Hepatocyte (in vitro differentiated cells): ENCODE measurements around the gene ZNF804A. TPM values are rescaled to one million over a fixed set of nuclear protein-coding genes. Genes with fewer than 3 reads are reported as not detected.

ENCODE experiments used
- DNase-seq: peaks from one replicate; pipeline ENCODE4 v3.0.0-alpha.2; 2016; ENCODE audit warnings: low spot score
- H2AFZ ChIP-seq: fragments of 200-600 bp; sonication (generic); 2 replicates; pipeline ENCODE4 v1.6.0; 2016; ENCODE audit warnings: antibody characterized with exemption, mild to moderate bottlenecking
- H3K27ac ChIP-seq: fragments of 200-600 bp; sonication (generic); 2 replicates; pipeline ENCODE4 v1.5.1; 2016; ENCODE audit warnings: mild to moderate bottlenecking
- H3K27me3 ChIP-seq: fragments of 200-600 bp; sonication (generic); 2 replicates; pipeline ENCODE4 v1.6.1; 2016
- H3K36me3 ChIP-seq: fragments of 200-600 bp; sonication (generic); replicated peaks from 2 replicates; pipeline ENCODE4 v1.5.1; 2016; ENCODE audit warnings: low read depth; ENCODE audit not compliant: insufficient read depth
- H3K4me1 ChIP-seq: fragments of 200-600 bp; sonication (generic); 2 replicates; pipeline ENCODE4 v1.5.1; 2016; ENCODE audit warnings: mild to moderate bottlenecking, moderate library complexity; ENCODE audit not compliant: insufficient read depth
- H3K4me2 ChIP-seq: fragments of 200-600 bp; sonication (generic); 2 replicates; pipeline ENCODE4 v1.6.0; 2016
- H3K4me3 ChIP-seq: fragments of 200-600 bp; sonication (generic); 2 replicates; pipeline ENCODE4 v1.5.1; 2016; ENCODE audit warnings: mild to moderate bottlenecking
- H3K79me2 ChIP-seq: fragments of 200-600 bp; sonication (generic); 2 replicates; pipeline ENCODE4 v1.6.0; 2017; ENCODE audit warnings: mild to moderate bottlenecking
- H3K9me2 ChIP-seq: fragments of 200-600 bp; sonication (generic); replicated peaks from 2 replicates; pipeline ENCODE4 v1.6.0; 2017; ENCODE audit warnings: mild to moderate bottlenecking; ENCODE audit not compliant: insufficient read depth
- H3K9me3 ChIP-seq: fragments of 200-600 bp; sonication (generic); 2 replicates; pipeline ENCODE4 v1.5.1; 2016; ENCODE audit warnings: low read depth, mild to moderate bottlenecking
- H4K20me1 ChIP-seq: fragments of 200-600 bp; sonication (generic); 2 replicates; pipeline ENCODE4 v1.6.0; 2016; ENCODE audit warnings: mild to moderate bottlenecking; ENCODE audit not compliant: insufficient read depth, poor library complexity, severe bottlenecking
- EZH2 ChIP-seq: fragments of 200-600 bp; sonication (generic); IDR thresholded peaks from 2 replicates; pipeline ENCODE4 v1.6.1; 2016; ENCODE audit warnings: antibody characterized with exemption, mild to moderate bottlenecking, borderline replicate concordance
- EZH2phosphoT487 ChIP-seq: fragments of 200-600 bp; sonication (generic); IDR thresholded peaks from one replicate; pipeline ENCODE4 v1.6.1; 2018; ENCODE audit warnings: antibody characterized with exemption, mild to moderate bottlenecking, low read depth, moderate library complexity; ENCODE audit not compliant: unreplicated experiment, severe bottlenecking
- WGBS: methylation state at CpG from one replicate; pipeline ENCODE4 v1.1.6; 2016; ENCODE audit warnings: low lambda C conversion rate; ENCODE audit errors: missing lambda C conversion rate; 5-methylcytosine and 5-hydroxymethylcytosine counted together
- polyA plus RNA-seq: library from polyadenylated mRNA; unstranded; fragments of >200 nt; fragmentation: Nextera tagmentation; extraction: Ambion mirVana; gene quantifications from 2 replicates; pipeline ENCODE4 v1.2.1, GENCODE V29; 2016
- total RNA-seq: library from RNA; depleted of rRNA; stranded (reverse); fragments of >200 nt; gene quantifications from 2 replicates; pipeline ENCODE4 v1.2.3, GENCODE V29; 2014
- TF ChIP-seq, protein P1 (sequence below): fragments of 200-600 bp; sonication (generic); IDR thresholded peaks from 2 replicates; pipeline ENCODE4 v1.5.1; 2016; ENCODE audit warnings: antibody characterized with exemption, mild to moderate bottlenecking; ENCODE audit not compliant: poor library complexity

Gene ZNF804A
- total and polyA plus RNA-seq, 2 experiments from 2014 or later: 1.7 to 2.3 TPM

DNA sequence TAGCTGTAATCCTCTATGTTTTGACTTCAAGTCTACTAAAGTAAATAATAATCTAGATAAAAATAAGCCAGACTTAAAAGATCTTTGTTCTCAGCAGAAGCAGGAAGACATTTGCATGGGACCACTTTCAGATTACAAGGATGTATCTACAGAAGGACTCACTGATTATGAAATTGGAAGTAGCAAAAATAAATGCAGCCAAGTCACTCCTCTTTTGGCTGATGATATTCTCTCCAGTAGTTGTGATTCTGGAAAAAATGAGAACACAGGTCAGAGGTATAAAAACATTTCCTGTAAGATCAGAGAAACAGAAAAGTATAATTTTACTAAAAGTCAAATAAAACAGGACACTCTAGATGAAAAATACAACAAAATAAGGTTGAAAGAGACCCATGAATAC lies 338.4 kb downstream of the ZNF804A start:
- H3K4me3 ChIP-seq: no peak overlapping the region
- no peak overlapping the region for H3K27ac ChIP-seq
- no peak overlapping the region for H2AFZ ChIP-seq
- no peaks in the 10 kb centered on the region for H3K36me3 ChIP-seq
- H3K79me2 ChIP-seq: no peaks in the 10 kb centered on the region
- no peaks in the 10 kb centered on the region for H3K4me1 ChIP-seq
- no peaks in the 10 kb centered on the region for H3K27me3 ChIP-seq
- TF ChIP-seq, protein P1, sequence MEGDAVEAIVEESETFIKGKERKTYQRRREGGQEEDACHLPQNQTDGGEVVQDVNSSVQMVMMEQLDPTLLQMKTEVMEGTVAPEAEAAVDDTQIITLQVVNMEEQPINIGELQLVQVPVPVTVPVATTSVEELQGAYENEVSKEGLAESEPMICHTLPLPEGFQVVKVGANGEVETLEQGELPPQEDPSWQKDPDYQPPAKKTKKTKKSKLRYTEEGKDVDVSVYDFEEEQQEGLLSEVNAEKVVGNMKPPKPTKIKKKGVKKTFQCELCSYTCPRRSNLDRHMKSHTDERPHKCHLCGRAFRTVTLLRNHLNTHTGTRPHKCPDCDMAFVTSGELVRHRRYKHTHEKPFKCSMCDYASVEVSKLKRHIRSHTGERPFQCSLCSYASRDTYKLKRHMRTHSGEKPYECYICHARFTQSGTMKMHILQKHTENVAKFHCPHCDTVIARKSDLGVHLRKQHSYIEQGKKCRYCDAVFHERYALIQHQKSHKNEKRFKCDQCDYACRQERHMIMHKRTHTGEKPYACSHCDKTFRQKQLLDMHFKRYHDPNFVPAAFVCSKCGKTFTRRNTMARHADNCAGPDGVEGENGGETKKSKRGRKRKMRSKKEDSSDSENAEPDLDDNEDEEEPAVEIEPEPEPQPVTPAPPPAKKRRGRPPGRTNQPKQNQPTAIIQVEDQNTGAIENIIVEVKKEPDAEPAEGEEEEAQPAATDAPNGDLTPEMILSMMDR: no peak
- TF ChIP-seq EZH2phosphoT487: no peak
- TF ChIP-seq EZH2: no peak
- no peaks in the 10 kb centered on the region for H4K20me1 ChIP-seq
- DNase-seq: no peak
- no peaks in the 10 kb centered on the region for H3K9me3 ChIP-seq
- H3K9me2 ChIP-seq: no peaks in the 10 kb centered on the region
- no peak overlapping the region for H3K4me2 ChIP-seq

DNA sequence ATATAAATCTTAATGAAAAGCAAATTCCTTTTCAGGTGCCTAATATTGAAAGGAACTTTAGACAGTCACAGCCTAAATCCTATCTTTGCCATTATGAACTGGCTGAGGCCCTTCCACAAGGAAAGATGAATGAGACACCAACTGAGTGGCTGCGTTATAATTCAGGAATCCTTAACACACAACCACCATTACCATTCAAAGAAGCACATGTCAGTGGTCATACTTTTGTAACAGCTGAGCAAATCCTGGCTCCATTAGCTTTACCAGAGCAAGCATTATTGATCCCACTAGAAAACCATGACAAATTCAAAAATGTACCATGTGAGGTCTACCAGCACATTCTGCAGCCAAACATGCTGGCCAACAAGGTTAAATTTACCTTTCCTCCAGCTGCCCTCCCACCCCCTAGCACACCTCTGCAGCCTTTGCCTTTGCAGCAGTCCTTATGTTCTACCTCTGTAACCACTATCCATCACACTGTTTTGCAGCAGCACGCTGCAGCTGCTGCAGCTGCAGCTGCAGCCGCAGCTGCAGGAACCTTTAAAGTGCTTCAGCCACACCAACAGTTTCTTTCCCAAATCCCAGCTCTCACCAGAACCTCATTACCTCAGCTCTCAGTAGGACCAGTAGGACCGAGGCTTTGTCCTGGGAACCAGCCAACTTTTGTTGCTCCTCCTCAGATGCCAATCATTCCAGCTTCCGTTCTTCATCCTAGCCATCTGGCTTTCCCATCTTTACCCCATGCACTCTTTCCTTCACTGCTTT lies 340.1 kb downstream of the ZNF804A start:
- H3K4me1 ChIP-seq: no peaks in the 10 kb centered on the region
- no peaks in the 10 kb centered on the region for H3K79me2 ChIP-seq
- TF ChIP-seq EZH2phosphoT487: no peak
- no peak for TF ChIP-seq EZH2
- TF ChIP-seq, protein P1: no peak
- H3K4me2 ChIP-seq: no peak overlapping the region
- H4K20me1 ChIP-seq: no peaks in the 10 kb centered on the region
- no peak overlapping the region for H3K27ac ChIP-seq
- H3K36me3 ChIP-seq: no peaks in the 10 kb centered on the region
- H3K27me3 ChIP-seq: no peaks in the 10 kb centered on the region
- no peaks in the 10 kb centered on the region for H3K9me2 ChIP-seq
- H3K9me3 ChIP-seq: no peaks in the 10 kb centered on the region
- no peak overlapping the region for H3K4me3 ChIP-seq
- 84% methylated on average over 5 of the region's 5 CpGs for WGBS
- H2AFZ ChIP-seq: no peak overlapping the region
- DNase-seq: no peak

DNA sequence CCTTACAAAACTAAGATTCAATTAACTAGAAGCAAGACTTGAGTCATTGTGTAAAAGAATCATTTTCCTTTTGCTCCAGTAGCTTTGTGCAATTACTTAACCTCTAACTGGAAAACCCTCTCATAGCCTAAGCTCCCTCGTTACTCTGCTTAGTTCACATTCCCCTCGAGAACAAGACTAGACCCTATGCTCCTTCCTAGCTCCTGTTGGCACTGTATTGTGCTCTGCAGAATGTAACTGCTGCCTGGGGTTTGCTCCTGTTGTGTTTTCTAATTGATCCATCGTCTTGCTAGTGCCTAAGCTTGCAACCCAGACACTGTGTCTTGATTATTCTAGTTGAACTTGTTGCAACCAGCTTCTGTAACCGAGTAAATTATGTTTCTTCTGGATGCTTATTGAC lies 347.0 kb downstream of the ZNF804A start:
- TF ChIP-seq, protein P1: no peak
- TF ChIP-seq EZH2: no peak
- TF ChIP-seq EZH2phosphoT487: no peak
- no peaks in the 10 kb centered on the region for H3K79me2 ChIP-seq
- no peak overlapping the region for H2AFZ ChIP-seq
- 63% methylated on average over 4 of the region's 4 CpGs for WGBS
- H3K9me3 ChIP-seq: no peaks in the 10 kb centered on the region
- no peak overlapping the region for H3K27ac ChIP-seq
- H3K4me3 ChIP-seq: no peak overlapping the region
- DNase-seq: no peak
- no peak overlapping the region for H3K4me2 ChIP-seq
- H4K20me1 ChIP-seq: no peaks in the 10 kb centered on the region
- H3K9me2 ChIP-seq: no peaks in the 10 kb centered on the region
- no peaks in the 10 kb centered on the region for H3K27me3 ChIP-seq
- no peaks in the 10 kb centered on the region for H3K36me3 ChIP-seq
- H3K4me1 ChIP-seq: no peaks in the 10 kb centered on the region

DNA sequence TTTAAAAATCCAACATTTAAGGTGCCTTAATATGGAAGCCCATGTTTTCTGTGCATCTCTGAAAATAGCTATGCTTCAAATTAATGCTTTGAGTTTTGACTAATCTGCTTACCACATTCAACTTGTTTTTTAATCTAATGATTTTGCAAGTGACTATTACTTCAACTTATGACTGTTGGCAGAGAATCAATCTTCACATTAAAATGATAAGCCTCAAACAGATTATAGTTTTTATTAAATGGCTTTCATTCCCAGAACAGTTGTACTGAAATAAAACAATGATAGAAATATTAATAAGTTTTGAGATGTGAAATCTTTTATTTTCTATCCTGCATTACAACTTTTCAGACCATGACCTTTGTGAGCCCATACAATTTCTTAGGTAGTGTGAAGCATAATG lies 347.5 kb downstream of the ZNF804A start:
- DNase-seq: no peak
- Histone ChIP-seq H3K36me3 (no peaks in the 10 kb centered on the region), H3K9me3 (no peaks in the 10 kb centered on the region), H3K79me2 (no peaks in the 10 kb centered on the region), H3K4me3 (no peak overlapping the region), H3K27ac (no peak overlapping the region), H3K27me3 (no peaks in the 10 kb centered on the region), H3K4me1 (no peaks in the 10 kb centered on the region), H3K9me2 (no peaks in the 10 kb centered on the region), H3K4me2 (no peak overlapping the region), H2AFZ (no peak overlapping the region), H4K20me1 (no peaks in the 10 kb centered on the region)
- TF ChIP-seq EZH2phosphoT487 (no peak), EZH2 (no peak)
- TF ChIP-seq, protein P1: no peak
